PC-3 (cell line): ENCODE measurements around the gene ACVR1B. TPM values are rescaled to one million over a fixed set of nuclear protein-coding genes. Genes with fewer than 3 reads are reported as not detected.

ENCODE experiments used
- ATAC-seq: fragments of 200-7000 bp; cut with Tn5 transposase; 2 replicates; pipeline ENCODE4 v1.9.1; 2020; ENCODE audit warnings: mild to moderate bottlenecking, moderate library complexity
- BruUV-seq: library from RNA; stranded (reverse); fragments of 400-500 nt; replicated peaks from 2 replicates; lab custom pipeline; 2021; lab: Mats Ljungman, UMichigan
- CTCF ChIA-PET: fragments of 300-600 bp; sonication (Branson Sonifier 250); formaldehyde crosslinking; loops from one replicate; lab custom pipeline; 2022; ENCODE audit warnings: antibody characterized with exemption; lab: Charles Lee
- POLR2A ChIA-PET: fragments of 300-600 bp; sonication (Branson Sonifier 250); formaldehyde crosslinking; loops from one replicate; lab custom pipeline; 2022; ENCODE audit warnings: antibody characterized with exemption; ENCODE audit not compliant: unreplicated experiment; lab: Charles Lee
- DNase-seq: peaks from one replicate; pipeline ENCODE4 v3.0.0-alpha.2; 2015
- H2AFZ ChIP-seq: fragments of 300-600 bp; sonication (generic); 2 replicates; pipeline ENCODE4 v1.6.0; 2016; ENCODE audit warnings: antibody characterized with exemption, low read length
- H3F3A ChIP-seq: fragments of 300-600 bp; sonication (generic); one replicate; pipeline ENCODE4 v1.6.0; 2017; ENCODE audit warnings: antibody characterized with exemption, low read length, control low read depth, mild to moderate bottlenecking; ENCODE audit not compliant: unreplicated experiment
- H3K27ac ChIP-seq: fragments of 300-600 bp; sonication (generic); 2 replicates; pipeline ENCODE4 v1.5.1; 2016; ENCODE audit warnings: mild to moderate bottlenecking, low read length
- H3K27me3 ChIP-seq: fragments of 300-600 bp; sonication (generic); 2 replicates; pipeline ENCODE4 v1.6.1; 2016; ENCODE audit warnings: low read length, mixed read lengths
- H3K36me3 ChIP-seq: fragments of 300-600 bp; sonication (generic); 2 replicates; pipeline ENCODE4 v1.6.1; 2016; ENCODE audit warnings: low read depth, mixed run types, low read length, mixed read lengths
- H3K4me1 ChIP-seq: fragments of 300-600 bp; sonication (generic); 2 replicates; pipeline ENCODE4 v1.5.1; 2016; ENCODE audit warnings: low read length; ENCODE audit not compliant: insufficient read depth
- H3K4me2 ChIP-seq: fragments of 300-600 bp; sonication (generic); 2 replicates; pipeline ENCODE4 v1.6.0; 2016; ENCODE audit warnings: low read length
- H3K4me3 ChIP-seq: fragments of 300-600 bp; sonication (generic); 2 replicates; pipeline ENCODE4 v1.5.1; 2016; ENCODE audit warnings: mild to moderate bottlenecking, low read length, mixed read lengths
- H3K79me2 ChIP-seq: fragments of 300-600 bp; sonication (generic); 2 replicates; pipeline ENCODE4 v1.6.1; 2017; ENCODE audit warnings: low read length, mixed read lengths
- H3K9ac ChIP-seq: fragments of 300-600 bp; sonication (generic); 2 replicates; pipeline ENCODE4 v1.6.0; 2016; ENCODE audit warnings: mild to moderate bottlenecking, low read length
- H3K9me2 ChIP-seq: fragments of 300-600 bp; sonication (generic); replicated peaks from 2 replicates; pipeline ENCODE4 v1.6.1; 2016; ENCODE audit warnings: mixed run types, low read length, mixed read lengths
- H3K9me3 ChIP-seq: fragments of 300-600 bp; sonication (generic); 2 replicates; pipeline ENCODE4 v1.6.1; 2016; ENCODE audit warnings: low read length, mixed read lengths
- H4K20me1 ChIP-seq: fragments of 300-600 bp; sonication (generic); 2 replicates; pipeline ENCODE4 v1.6.1; 2016; ENCODE audit warnings: low read length, mixed read lengths
- EZH2 ChIP-seq: fragments of 300-600 bp; sonication (generic); IDR thresholded peaks from one replicate; pipeline ENCODE4 v1.6.1; 2017; ENCODE audit warnings: antibody characterized with exemption, mild to moderate bottlenecking, low read length; ENCODE audit not compliant: unreplicated experiment
- EZH2phosphoT487 ChIP-seq: fragments of 300-600 bp; sonication (generic); IDR thresholded peaks from 2 replicates; pipeline ENCODE4 v1.6.1; 2018; ENCODE audit warnings: mild to moderate bottlenecking, antibody characterized with exemption, low read length, borderline replicate concordance
- intact Hi-C: fragments of 100-400 bp; cut with micrococcal nuclease; formaldehyde crosslinking; loops from 2 replicates; pipeline ENCODE4 v1.9.0; 2023
- total RNA-seq: library from RNA; depleted of rRNA; stranded (reverse); fragments of >200 nt; gene quantifications from 2 replicates; pipeline ENCODE4 v1.2.3, GENCODE V29; 2014
- TF ChIP-seq, protein P1 (sequence below): fragments of 300-600 bp; sonication (generic); conservative IDR thresholded peaks from 2 replicates; pipeline ENCODE4 v1.5.1; 2017; ENCODE audit warnings: antibody characterized with exemption, low read depth, mild to moderate bottlenecking, low read length

ACVR1B gene
- total RNA-seq, 1 experiment from 2014 or later, result 9.8 TPM

DNA sequence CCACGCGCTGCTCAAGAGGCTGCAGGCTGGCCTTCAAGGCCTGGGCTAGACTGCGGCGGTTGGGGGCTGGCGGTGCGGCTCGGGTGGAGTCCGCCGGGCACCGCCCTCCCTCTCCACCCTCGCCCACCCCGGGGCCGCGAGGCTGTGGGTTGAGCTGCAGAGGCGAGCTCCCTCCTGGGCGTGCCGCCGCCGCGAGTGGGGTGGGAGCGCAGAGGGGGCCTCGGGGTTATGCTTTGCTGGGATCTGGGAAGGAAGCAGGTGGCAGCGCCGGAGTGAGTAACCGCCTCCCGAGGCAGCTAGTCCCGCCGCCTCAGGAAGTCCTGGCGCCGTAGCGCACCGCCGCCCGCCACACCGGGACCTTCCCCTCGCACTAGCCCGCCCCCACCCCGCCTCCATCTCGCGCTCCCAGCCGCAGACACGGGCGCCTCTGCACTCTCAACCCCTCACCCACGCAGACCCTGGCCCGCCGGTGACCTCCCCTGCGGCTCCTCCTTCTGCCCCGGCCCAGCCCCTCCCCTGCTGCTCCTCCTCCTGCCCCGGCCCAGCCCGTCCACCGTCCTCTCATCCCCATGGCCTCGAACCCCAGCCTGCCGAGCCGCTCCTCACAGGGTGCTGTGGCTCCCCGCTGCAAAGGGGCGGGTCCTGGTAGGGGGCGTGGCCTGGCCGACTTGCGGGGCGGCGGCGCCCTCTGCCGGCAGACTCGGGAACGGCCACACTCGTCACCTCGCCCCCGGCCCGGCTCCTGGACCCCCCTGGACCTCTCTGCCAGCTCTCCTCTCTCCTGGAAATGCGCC, 71.9 kb downstream of the ACVR1B start:
- no peaks in the 10 kb centered on the region for H3K79me2 ChIP-seq

DNA sequence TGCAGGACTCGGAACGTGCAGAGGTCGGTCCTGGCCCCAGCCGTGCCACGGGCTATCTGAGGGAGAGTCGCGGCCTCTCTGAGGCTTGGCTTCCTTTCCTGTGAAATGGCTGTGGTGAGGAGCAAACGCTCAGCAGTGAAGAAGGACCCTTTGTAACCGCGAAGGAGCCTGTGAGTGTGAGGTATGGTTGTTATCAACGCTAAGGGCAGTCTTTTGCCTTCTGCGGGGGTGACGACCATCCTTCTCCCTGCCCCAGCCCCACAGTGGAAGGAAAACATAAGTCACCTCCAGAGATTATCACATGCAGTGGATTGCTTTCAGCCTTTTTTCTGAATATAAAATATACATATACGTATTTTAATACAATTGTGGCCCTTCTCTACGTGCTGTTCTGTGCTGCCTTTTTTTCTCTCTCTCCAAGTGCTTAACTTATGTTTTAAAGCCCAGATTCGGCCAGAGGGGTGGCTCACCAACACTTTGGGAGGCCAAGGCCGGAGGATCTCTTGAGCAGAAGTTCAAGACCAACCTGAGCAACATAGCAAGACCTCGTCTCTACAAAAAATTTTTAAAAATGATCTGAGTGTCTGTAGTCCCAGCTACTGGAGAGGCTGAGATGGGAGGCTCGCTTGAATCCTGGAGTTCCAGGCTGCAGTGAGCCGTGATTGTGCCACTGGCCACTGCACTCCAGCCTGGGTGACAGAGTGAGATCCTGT, 72.6 kb downstream of the ACVR1B start:
- ATAC-seq, result no peak
- TF ChIP-seq EZH2, result no peak
- TF ChIP-seq, protein P1, sequence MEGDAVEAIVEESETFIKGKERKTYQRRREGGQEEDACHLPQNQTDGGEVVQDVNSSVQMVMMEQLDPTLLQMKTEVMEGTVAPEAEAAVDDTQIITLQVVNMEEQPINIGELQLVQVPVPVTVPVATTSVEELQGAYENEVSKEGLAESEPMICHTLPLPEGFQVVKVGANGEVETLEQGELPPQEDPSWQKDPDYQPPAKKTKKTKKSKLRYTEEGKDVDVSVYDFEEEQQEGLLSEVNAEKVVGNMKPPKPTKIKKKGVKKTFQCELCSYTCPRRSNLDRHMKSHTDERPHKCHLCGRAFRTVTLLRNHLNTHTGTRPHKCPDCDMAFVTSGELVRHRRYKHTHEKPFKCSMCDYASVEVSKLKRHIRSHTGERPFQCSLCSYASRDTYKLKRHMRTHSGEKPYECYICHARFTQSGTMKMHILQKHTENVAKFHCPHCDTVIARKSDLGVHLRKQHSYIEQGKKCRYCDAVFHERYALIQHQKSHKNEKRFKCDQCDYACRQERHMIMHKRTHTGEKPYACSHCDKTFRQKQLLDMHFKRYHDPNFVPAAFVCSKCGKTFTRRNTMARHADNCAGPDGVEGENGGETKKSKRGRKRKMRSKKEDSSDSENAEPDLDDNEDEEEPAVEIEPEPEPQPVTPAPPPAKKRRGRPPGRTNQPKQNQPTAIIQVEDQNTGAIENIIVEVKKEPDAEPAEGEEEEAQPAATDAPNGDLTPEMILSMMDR, result peak; percentile 34; the same call in 1 of the 2 replicates
- Histone ChIP-seq H3F3A (no peaks in the 10 kb centered on the region), H3K79me2 (no peaks in the 10 kb centered on the region), H3K4me1 (peaks cover 18% of the 10 kb centered on the region), H3K27ac (no peak overlapping the region), H3K4me3 (peak overlapping the region; percentile 79), H3K36me3 (no peaks in the 10 kb centered on the region), H4K20me1 (no peaks in the 10 kb centered on the region), H3K4me2 (peak overlapping the region; percentile 99), H2AFZ (peak overlapping the region; percentile 96), H3K9me2 (no peaks in the 10 kb centered on the region), H3K9me3 (no peaks in the 10 kb centered on the region), H3K27me3 (no peaks in the 10 kb centered on the region), H3K9ac (0 out of 2 replicates have a peak overlapping the region, but pooled peaks have one; percentile 27)
- ChIA-PET POLR2A (no interaction called here), CTCF (interaction anchor here (0.6 to 2.1 kb wide), 7 partner anchors 9 to 855 kb away, joined by 3 to 20 read pairs (median 7); no protein-coding TSS in a partner anchor)
- intact Hi-C loops, result loop anchor here (1.0 to 2.0 kb wide), 3 partner anchors 20 to 133 kb away; no protein-coding TSS in a partner anchor
- no TSS peak for BruUV-seq
- DNase-seq, result no peak

More for the DNA sequence above, 71.9 kb downstream of the ACVR1B start:
- ATAC-seq, result peak; percentile 64
- Histone ChIP-seq H3K9me2 (no peaks in the 10 kb centered on the region), H3K4me3 (peak overlapping the region; percentile 79), H3K9me3 (no peaks in the 10 kb centered on the region), H3K27ac (no peak overlapping the region), H3K4me1 (peaks cover 18% of the 10 kb centered on the region), H3F3A (no peaks in the 10 kb centered on the region), H3K27me3 (no peaks in the 10 kb centered on the region), H3K9ac (peak overlapping the region; percentile 27; the same call in 1 of the 2 replicates), H3K4me2 (peak overlapping the region; percentile 99), H3K36me3 (no peaks in the 10 kb centered on the region), H4K20me1 (no peaks in the 10 kb centered on the region), H2AFZ (peak overlapping the region; percentile 96)
- CTCF ChIA-PET, result interaction anchor here (0.6 to 2.1 kb wide), 10 partner anchors 9 to 856 kb away, joined by 3 to 16 read pairs (median 4); no protein-coding TSS in a partner anchor
- BruUV-seq, result no TSS peak
- POLR2A ChIA-PET, result no interaction called here
- TF ChIP-seq, protein P1, result peak; percentile 93
- TF ChIP-seq EZH2phosphoT487 (no peak), EZH2 (no peak)
- intact Hi-C loops, result loop anchor here (1.0 to 2.0 kb wide), 2 partner anchors 19 to 133 kb away; no protein-coding TSS in a partner anchor
- peak; percentile 78 for DNase-seq
